ENCODE results near the gene RYR2.
"Not testable (repeated sequence)": the region's sequence is repeated elsewhere in the genome, so short reads cannot be mapped to it uniquely, and the experiment has no call there.

The RYR2 gene

GRCh38 chr1:237151979-237152378 lies 110.0 kb downstream of the RYR2 start:
- DNase-seq: not testable (repeated sequence)

- DNase-seq: no peak
Measured at GRCh38 chr1:237152506-237153335, 110.7 kb downstream of the RYR2 start.

DNA sequence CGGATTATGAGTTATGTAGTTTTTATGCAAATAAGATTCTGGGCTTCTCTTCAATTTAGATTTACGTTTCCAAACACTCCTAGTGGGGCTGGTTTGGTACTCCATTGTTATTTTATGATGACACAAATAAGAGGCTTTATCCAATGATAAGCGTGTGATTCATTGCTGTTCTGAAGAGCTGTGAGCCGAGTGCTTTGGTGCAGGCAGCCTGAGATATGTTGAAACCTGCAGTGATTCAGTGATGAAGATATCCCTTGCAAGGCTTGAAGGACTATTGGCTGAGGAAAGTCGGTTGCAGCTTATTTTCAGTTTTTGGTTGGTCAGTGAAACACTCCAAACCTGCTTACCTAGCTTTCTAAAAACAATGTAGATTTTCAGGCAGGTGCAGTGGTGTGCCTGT lies 112.2 kb downstream of the RYR2 start:
- no peak for DNase-seq

GRCh38 chr1:237164406-237165352 lies 122.7 kb downstream of the RYR2 start:
- DNase-seq: no peak

GRCh38 chr1:237166086-237166485 lies 124.1 kb downstream of the RYR2 start:
- DNase-seq: no peak

DNA sequence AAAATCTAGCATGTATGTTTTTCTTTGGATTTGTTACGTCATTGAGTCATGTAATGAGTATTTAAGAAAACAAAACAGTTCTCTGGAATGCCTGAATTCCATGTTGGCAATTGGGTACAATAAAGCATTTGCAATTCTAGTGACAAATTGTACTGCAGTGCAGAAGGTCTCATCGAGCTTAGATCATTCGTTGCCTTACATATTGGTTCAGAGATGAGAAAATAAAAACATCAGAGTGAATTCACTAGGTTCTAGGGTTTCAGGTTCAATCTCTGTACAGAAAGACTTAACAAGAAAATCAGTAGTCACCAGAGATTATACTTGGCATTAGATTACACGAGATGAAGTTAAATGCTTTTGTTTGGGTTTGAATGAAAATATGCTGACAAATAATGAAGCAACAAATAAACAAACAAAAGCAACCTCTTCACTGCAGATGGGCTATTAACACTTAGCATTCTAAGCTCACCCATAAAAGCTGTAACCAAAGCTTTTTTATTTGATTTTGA lies 124.7 kb downstream of the RYR2 start:
- no peak for DNase-seq

DNA sequence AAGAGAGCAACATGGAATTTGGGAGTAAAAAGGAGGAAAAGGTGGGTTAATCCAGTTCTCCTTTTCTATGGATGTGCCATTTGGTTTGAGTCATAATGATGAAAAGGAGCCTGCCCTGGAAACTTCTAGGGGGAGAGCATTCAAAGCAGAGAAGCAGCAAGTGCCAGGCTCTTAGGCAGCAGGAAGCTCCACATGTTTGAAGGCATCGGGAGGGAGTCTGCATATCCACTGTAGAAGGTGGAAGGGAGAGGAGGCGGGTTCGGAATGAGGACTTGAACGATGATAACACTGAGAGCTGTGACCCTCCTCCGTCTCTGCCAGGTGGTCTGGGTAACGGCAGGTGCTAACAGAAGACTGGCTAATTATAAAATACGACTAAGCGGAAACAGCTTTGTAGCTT lies 128.2 kb downstream of the RYR2 start:
- DNase-seq: no peak

DNA sequence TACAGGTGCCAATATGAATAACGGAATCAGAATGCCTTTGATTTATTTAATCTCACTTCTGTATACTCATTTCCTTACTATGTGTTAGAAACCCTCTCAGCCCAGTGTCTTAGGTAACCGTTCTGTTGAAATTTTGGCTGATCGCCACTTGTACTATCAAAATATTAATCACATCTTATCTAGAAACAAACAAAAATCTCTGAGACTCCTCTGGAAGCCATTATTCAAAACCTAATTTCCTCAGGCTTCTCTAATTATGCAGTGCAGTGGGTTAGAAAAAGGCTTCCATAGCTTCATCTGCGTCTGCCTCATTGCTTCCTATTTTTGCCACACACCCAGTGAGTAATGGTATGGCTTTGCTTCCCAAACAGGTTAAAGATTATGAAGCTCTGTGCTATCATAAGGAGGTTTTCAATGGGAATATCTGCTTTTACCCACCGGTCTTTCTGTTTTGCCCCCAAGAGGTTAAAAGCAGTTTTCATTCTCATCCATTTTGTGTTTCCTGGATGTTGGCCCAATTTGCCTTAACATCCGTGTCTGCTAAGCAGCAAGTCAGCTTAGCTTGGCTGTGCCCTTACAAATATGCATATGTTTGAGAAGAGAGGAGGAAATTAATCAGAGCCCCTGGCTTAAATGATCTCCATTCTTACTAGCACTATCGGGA lies 129.6 kb downstream of the RYR2 start:
- no peak for DNase-seq

GRCh38 chr1:237172118-237172485 lies 130.1 kb downstream of the RYR2 start:
- DNase-seq: no peak

GRCh38 chr1:237179503-237179902 lies 137.5 kb downstream of the RYR2 start:
- no peak for DNase-seq

DNA sequence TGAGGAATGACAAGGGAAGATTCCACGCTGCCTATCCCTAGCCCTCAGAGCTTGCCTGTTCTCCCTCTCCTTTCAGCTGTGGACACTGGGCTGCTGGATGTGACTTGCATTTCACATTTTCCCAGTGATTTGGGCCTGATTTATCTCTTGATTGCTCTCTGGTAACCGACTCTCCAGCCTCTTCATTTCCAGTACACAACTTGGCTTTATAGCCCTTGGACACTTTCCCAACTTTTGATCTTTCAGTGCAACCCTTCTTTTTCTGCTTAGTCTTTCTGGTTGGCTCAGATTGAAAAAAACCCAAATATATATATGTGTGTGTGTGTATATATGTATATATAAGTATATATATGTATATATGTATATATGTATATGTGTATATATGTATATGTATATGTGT lies 138.3 kb downstream of the RYR2 start:
- no peak for DNase-seq

DNA sequence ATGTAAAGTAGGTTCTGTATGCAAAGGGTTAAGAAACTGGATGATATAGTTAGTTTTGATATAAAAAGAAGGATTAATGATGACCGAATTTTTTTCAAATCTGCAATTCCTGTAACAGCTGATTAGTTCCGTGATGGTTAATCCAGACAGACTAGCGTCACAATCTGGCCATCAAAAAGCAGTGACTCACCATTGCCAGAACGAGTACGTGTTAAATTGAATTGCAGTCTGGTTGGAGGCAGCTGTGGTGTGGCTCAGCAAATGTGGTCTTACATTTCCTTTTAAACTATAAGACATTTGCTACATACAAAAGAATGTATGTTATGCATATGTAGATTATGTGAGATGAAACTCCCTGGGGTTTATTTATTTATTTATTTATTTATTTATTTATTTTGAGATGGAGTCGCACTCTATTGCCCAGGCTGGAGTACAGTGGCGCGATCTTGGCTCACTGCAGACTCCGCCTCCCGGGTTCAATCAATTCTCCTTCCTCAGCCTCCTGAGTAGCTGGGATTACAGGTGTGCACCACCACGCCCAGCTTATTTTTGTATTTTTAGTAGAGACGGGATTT lies 139.8 kb downstream of the RYR2 start:
- DNase-seq: no peak

DNA sequence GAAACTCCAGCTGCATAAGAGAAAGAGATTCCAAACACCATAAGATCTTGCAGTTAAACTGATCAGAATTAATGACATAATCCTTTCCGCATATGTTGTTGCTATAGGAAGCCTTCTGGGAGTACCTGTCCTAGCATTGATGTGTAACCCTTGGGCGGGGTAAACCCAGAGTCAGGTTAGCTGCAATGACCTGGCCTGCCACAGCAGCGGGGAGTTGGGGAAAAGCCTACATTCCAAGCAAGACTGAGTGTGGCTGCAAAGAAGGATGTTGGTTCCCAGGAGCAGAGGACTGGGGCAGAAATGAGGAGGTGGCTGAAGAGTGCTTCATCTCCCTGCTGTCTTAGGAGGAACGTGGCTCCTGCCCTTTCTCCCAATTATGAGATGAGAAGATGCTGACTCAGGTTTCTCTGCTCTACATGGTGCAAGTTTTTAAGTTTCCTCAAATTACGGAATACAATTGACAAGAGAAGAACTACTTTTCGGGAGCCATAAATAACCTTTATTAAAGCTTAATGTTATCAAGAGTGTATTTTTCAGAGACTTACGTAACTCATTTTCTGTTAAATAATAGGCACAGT lies 142.1 kb downstream of the RYR2 start:
- no peak for DNase-seq

- DNase-seq: no peak
Measured at GRCh38 chr1:237186675-237187074, 144.7 kb downstream of the RYR2 start.

DNA sequence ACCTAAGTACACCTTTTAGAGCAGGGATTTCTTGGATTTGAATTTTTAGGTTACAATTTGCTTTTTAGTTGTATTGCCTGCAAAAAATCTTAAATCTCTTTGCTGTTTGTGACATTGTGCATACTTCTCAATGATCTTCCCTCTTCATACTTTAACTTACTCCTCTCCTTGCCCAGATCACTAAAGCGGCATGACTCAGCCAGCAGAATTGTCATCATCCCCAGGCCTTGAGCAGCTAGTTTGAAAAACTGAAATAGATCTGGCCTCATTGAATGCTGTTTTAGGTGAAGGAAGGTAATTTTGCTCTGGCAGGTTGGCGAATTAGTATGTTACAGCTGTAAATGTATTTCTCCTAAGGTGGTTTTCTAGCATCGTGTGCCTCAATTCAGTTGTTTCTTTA lies 145.9 kb downstream of the RYR2 start:
- DNase-seq: no peak

DNA sequence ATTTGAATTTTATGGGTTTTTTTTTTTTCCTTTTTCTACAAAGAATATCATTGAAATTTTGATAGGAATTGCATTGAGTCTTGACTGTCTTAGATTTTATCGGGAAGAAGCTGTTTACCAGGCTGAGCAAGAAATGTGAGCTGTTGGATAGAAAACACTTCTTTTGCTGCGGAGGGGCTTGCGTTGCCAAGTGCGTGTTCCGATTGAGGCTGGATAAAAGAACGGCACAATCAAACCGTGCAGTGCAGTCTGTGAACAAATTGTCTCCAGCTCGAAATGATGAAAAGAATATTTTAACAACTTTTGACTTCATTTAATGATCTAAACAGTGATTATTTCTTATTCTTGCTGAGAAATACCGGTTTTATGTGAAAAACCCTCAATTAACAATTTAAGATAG lies 149.4 kb downstream of the RYR2 start:
- no peak for DNase-seq

DNA sequence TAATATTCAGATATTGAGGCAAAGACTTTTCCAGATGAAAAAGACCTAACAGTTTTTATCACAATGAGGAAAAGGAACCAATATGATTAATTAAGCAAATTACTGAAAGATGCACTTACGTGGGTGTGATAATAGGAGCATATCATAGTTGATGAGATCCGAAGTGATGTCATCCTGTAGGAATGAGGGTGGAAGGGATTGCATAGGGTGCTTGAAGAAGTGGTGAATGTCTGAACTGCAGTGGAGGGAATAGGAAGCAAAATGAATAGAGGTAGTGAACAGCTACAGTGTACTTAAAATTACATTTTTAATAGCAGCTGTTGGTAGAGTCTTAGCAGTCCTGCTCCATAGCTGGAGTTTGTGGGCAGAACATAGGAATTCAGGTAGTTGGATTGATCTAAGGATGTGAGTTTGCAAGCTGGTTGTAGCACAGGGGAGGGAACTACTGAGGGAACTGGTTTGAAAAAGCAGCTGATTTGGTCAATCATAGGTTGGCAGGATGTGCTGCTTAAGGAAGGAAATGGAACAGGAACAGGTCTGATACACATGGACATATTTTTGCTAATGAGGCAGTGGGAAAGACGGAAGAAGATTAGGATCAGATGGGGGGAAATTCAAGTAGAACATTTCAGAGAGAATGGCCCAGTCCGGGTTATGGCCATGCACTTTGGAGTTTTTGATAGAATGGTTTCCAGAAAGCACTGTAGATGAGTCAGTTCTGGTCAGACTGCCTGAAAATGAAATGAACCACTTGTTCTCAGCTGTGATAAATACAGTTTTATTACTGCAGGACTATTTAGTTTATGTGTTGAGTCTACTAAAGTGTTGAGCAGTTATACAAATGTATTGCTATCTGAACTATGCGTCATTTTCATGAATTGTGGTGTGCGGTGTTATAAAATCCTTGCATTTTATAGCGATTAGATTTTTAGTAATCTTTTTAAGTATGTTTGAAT lies 155.8 kb downstream of the RYR2 start:
- no peak for DNase-seq

- DNase-seq: no peak
Measured at GRCh38 chr1:237199026-237199425, 157.0 kb downstream of the RYR2 start.

- DNase-seq: no peak
Measured at GRCh38 chr1:237201155-237201554, 159.2 kb downstream of the RYR2 start.

- DNase-seq: no peak
Measured at GRCh38 chr1:237204841-237205240, 162.9 kb downstream of the RYR2 start.

- no peak for DNase-seq
Measured at GRCh38 chr1:237205400-237206064, 163.5 kb downstream of the RYR2 start.

Measured in GOT3 (cell line).